AG09319 (cell line): ENCODE results near the gene VLDLR.

Source experiments
- DNase-seq: peaks from one replicate; pipeline ENCODE4 v3.0.0-alpha.2; 2010; ENCODE audit warnings: low read depth; ENCODE audit errors: extremely low read depth
- CTCF ChIP-seq: IDR thresholded peaks from 2 replicates; pipeline ENCODE4 v1.5.1; 2011; ENCODE audit warnings: low read depth, mild to moderate bottlenecking, inconsistent platforms, low read length, moderate library complexity

VLDLR gene

DNA sequence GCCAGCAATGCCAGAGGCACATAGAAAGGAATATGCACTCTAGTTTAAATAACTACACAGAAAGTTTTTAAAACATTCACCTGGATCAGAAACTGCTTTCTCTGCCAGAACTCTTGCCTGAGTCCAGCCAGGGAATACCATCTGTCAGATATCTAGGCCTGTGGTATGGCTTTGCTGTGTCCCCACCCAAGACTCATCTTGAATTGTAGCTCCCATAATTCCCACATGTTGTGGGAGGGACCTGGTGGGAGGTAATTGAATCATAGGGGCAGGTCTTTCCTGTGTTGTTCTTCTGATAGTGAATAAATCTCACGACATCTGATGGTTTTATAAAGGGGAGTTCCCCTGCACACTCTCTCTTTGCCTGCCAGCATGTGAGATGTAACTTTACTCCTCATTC is 54.2 kb downstream of the VLDLR start:
- no peak for TF ChIP-seq CTCF
- no peak for DNase-seq

DNA sequence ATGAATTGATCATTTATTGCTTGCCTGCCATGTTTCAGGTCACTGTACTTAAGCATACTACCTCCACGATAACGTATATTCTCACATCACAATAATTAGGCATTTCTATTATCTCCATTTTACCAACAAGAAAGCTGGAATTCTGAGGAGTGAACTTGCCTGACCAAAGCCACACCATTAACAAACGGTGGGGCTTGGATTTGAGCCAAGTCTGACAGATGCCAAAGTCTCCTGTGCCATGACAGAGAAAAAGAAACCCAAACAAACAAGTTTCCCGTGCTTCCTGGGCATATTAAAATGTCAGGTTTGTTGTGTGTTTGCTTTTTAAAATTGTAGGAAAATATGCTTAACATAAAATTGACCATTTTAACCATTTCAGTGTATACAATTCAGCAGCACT is 54.9 kb downstream of the VLDLR start:
- TF ChIP-seq CTCF, result no peak
- DNase-seq, result no peak

GRCh38 chr9:2677915-2678889 is 56.6 kb downstream of the VLDLR start:
- no peak for DNase-seq
- no peak for TF ChIP-seq CTCF

DNA sequence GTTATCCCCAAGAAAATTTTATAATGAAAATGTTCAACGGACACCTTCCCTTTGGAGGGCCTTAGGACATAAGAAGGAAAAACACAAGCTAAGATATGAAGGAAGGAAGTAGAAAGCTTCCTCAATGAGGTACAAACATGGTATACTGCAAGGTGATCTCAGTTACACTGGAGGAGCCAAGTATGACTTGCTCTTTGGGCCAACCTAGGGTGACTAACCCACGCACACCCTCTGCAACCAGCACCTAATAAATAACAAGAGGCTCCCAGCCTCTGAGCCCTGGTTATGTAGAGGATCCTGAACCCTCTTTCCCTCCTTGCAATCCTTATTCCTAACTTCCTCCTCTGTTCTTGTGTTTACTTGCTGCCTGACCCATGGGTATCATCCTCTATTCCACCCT is 57.4 kb downstream of the VLDLR start:
- TF ChIP-seq CTCF, result no peak
- DNase-seq, result no peak

DNA sequence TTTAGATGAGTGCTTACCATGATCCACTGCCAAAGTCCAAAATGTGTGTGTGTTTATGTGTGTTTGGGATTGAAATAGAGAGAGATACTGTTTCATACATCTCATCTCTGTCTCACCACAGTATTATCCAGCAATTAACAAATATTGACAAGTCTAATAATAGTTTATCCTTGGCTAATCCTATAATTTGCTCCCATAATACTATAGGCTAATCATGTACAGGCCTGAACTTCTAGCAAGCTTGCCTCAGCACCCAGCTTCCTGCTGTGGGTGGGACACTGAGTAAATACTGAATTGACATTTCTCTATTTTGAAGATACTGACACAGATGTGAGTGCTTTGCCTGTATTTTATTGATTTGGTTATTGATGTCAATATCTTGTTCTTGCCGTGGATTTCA is 60.4 kb downstream of the VLDLR start:
- TF ChIP-seq CTCF, result no peak
- DNase-seq, result no peak

- DNase-seq, result no peak
- no peak for TF ChIP-seq CTCF
These were observed 65.3 kb downstream of the VLDLR start for GRCh38 chr9:2686911-2687310.

DNA sequence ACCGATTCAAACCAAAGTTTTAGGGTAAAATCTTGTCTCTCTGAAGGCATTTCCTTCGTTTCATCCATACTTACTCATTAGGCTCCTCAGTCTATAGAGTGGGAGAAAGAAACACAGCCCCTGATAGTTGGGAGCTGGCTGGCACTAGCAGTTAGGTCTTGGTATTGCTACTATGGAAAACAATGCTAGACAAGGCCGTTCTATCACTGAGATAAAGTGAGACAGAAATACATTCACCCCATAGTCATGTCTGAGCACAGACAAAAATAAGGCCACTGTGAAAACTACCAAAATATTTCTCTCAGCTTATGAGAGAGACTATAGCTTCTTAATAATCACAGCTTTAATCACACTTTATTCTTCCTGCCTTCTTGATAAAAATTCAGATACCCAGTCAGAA is 67.0 kb downstream of the VLDLR start:
- TF ChIP-seq CTCF, result no peak
- no peak for DNase-seq
